GM21619 (cell line): ENCODE data around the gene COG5.

Source experiments
- ATAC-seq: cut with Tn5 transposase; IDR thresholded peaks from one replicate; pipeline ENCODE4 v1.9.1; 2021; ENCODE audit not compliant: unreplicated experiment

COG5 gene

GRCh38 chr7:107344799-107345198 lies 218.9 kb downstream of the COG5 start:
- ATAC-seq, result no peak

- ATAC-seq, result no peak
Observed at GRCh38 chr7:107344286-107344685, 219.4 kb downstream of the COG5 start.

- ATAC-seq, result no peak
Observed at GRCh38 chr7:107338080-107338479, 225.6 kb downstream of the COG5 start.

- peak; percentile 63 for ATAC-seq
Observed at GRCh38 chr7:107332488-107333269, 231.0 kb downstream of the COG5 start.

DNA sequence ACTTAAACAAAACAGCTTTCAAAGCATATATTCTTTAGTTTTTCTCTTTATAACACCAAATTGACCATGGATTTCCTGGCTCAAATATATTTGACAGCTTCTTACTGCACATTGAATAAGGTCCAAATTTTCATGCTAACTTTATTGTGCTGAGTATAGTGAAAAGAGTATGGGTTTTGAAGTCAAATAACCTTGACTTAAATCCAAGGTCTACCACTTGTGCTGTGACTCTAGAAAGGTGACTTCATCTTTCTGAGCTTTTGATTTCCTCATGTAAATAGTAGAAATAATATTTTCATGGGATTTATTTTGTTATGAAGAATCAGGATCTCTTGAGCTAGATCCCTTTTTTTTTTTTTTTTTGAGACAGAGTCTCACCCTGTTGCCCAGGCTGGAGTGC lies 233.2 kb downstream of the COG5 start:
- no peak for ATAC-seq

DNA sequence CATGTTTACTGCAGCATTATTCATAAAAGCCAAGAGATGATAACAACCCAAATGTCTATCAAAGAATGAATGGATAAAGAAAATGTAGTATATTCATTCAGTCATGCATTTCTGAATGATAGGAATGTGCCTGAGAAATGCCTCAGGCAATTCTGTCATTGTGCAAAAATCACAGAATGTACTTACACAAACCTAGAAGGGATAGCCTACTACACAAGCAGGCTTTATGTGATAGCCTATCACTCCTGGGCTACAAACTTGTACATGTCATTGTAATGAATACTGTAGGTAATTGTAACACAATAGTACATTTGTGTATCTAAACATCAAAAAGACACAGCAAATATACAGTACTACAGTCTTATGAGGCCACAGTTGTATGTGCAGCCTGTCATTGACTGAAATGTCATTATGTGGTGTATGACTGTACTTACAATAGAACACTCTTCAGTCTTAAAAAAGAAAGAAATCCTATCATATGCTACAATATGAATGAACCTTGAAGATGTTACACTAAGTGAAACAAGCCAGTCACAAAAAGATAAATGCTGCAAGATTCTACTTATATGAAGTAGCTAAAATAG lies 235.6 kb downstream of the COG5 start:
- ATAC-seq, result no peak

DNA sequence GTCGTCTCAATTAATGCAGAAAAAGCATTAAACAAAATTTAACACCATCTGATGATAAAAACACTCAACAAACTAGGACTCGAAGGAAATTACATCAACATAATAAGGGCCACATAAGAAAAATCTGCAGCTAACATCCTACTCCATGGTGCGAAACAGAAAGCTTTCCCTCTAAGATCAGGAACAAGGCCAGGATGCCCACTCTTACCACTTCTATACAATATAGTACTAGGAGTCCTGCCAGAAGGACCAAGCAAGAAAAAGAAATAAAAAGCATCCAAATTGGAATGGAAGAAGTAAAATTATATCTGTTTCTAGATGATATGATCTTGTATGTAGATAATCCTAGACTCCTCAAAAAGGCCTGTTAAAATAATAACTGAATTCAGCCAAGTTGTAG lies 237.7 kb downstream of the COG5 start:
- ATAC-seq, result no peak

GRCh38 chr7:107322015-107322414 lies 241.7 kb downstream of the COG5 start:
- ATAC-seq, result no peak

GRCh38 chr7:107321611-107322010 lies 242.1 kb downstream of the COG5 start:
- no peak for ATAC-seq

- no peak for ATAC-seq
Observed at GRCh38 chr7:107319724-107320228, 243.9 kb downstream of the COG5 start.

- no peak for ATAC-seq
Observed at GRCh38 chr7:107318523-107319160, 245.1 kb downstream of the COG5 start.

DNA sequence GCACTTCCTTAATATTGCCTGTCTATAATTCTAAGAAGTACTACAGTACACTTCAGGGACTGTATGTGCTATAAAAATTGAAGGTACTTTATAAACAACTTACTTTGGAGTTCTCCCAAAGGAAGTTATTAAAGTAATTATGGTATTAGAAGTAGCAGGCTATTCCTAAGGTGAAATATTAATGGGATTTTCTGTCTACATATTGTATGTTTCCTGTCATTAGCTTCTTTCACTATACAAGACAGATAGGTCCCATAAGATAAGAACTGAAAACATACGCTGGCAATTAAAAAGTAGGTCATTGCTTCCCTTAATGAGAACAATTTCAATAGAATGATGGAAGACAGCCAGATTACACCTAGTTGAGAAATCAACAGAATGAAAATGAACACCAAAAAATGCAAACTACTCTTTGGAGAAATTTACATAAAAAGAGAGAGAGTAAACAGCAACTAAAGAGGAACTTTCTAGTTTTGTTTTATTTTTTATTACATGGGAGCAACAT lies 248.0 kb downstream of the COG5 start:
- ATAC-seq, result no peak

DNA sequence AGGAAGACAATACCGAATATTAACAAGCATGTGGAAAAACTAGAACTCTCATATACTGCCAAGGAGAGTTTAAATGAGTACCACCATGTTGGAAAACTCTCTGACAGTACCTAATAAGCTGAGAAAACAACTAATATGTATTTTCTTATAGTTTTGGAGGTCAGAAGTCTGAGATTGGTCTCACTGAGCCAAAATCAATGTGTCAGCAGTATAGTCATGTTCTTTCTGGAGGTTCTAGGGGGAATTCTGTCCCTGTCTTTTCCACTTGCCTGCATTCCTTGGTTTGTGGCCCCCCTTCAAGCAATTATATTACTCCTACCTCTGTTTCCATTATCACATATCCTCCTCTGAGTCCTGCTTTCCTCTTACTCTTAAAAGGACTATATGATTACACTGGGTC lies 250.4 kb downstream of the COG5 start:
- no peak for ATAC-seq

DNA sequence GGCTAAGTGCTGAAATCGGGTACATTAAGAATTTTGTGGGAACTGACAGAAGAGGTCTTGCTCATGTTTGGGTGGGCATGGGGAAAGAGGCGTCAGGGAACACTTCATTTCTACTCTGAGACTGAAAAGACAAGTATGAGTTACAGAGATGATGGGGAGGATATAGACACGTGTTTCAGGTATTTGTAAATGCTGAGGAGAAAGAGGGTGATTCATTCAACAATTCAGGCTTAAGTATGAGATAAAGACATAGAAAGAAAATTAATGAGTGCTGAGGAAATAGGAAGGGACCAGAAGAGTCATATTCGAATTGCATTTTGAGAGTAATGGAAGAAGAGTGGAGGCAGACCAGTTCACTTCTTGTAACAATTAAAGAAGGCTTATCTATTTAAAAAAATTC lies 251.3 kb downstream of the COG5 start:
- no peak for ATAC-seq

DNA sequence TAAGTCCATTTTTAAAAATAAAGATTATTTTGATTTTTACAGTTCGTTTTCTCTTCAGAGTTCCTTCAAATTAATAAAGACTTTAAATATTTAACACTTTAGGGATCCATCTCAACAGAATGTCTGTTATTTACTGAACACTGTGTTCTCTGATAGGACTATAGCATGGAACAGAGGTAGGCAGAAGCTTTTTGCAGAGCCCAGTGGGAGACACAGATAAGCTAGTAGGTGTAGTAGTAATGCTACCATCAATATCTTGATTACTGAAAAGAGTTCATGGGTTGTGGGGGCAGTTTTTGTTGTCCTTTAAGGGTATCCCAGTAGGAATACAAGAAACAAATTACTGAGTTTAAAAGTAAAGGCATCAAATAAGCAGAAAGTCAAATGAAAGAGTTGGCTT lies 254.4 kb downstream of the COG5 start:
- ATAC-seq, result no peak

GRCh38 chr7:107304636-107305035 lies 259.1 kb downstream of the COG5 start:
- ATAC-seq, result no peak

DNA sequence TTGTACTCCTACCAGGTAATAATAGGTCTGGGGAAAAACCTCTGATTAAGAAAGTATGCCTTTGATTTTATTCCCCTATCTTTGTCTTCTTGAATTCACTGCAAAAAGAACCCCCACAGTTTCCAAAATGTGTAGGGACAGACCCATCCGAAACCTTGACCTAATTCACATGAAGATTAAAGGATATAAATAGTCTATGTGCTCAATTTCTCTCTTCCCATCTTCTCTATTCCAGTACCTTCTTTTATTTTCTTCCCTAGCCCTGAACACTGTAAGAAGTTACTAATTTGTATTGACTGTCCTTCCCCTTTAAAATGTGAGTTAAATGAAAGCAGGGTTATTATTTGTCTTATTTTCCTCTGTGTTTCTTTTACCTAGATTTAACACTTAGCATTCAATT lies 259.7 kb downstream of the COG5 start:
- no peak for ATAC-seq

DNA sequence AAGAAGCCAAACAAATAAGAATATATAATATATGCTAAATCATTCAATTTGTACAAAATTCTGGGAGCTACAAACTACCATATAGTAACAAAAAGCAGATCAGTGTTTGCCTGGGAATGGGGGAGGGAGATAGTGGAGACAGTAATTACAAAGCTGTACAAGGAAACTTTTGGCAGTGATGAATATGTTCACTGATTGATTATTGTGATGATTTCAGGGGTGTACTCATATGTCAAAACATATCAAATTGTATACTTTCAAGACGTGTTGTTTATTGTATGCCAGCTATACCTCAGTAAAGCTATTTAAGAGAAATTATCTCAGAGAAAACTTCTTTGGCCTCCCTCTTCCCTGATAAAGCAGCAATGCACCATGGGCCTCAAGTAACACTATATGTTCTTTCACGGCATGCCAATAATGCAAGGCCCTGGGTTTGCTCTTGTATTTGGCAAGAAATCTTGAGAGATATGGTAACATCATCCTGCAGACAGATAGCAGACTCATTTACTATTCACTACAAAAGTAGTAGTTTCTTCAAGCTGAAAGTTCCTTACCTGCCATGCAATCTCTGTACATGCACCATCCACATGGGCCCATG lies 261.4 kb downstream of the COG5 start:
- ATAC-seq, result no peak

- no peak for ATAC-seq
Observed at GRCh38 chr7:107294182-107294581, 269.5 kb downstream of the COG5 start.

DNA sequence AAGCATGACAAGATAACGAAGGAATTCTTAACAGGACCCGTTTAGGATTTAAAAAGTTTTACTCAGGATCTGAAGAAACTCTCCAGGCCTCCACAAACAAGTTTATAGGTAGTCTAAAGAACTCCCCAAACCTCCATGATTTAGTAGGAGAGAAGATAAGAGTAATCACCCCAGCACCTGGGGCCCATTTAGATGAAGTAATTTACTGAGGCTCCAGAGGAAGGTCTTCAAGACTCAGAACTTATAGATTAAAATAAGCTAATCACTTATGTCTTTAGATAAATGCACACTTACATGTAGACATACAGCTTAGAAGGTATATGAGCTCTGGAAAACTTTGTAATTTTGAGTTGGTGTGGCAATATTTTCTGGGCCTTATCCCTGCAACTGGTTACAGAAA lies 271.1 kb downstream of the COG5 start:
- no peak for ATAC-seq

- no peak for ATAC-seq
Observed at GRCh38 chr7:107291434-107291833, 272.3 kb downstream of the COG5 start.
